ENCODE measurements around the gene SOX5.

The SOX5 gene

DNA sequence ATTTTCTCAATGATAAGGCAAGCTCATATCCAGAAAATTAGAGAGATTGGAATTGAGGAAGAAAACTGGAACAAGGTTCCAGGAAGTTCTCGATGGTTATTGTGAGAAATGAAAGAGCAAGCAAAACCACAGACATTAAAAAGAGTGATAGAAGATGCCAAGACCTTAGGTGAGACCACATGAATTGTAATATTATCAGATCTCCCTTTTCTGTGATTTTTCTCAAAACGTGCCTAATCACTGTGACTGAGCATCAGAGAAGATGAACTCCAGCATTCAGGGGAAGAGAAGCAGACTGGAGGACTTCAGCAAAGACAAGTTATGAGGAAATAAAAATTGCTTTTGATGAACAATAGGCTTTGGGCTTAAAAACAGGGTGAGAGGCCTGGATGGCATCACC lies 278.8 kb downstream of the SOX5 start:
- no peak for DNase-seq

- no peak for DNase-seq
These were observed 279.8 kb downstream of the SOX5 start for GRCh38 chr12:23669691-23670090.

DNA sequence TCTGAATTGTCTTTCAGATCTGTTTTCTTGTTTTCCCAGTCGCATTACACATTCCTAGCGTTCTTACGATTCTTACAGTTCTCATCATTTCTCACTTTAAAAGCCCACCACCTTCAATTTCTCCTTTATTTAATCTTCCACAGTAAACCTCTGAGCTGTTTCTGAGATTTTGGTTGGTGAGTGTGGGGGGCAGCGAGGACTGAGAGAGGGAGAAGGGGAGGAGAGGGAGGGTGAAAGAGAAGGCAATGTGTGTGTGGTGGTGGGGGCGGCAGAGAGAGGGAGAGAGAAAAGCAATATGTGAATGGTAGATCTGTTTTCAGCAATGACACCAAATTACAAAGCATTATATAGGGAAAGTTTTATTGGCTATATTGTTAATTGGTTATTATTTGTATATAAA lies 282.6 kb downstream of the SOX5 start:
- DNase-seq, result no peak

- no peak for DNase-seq
These were observed 286.5 kb downstream of the SOX5 start for GRCh38 chr12:23662966-23663365.

DNA sequence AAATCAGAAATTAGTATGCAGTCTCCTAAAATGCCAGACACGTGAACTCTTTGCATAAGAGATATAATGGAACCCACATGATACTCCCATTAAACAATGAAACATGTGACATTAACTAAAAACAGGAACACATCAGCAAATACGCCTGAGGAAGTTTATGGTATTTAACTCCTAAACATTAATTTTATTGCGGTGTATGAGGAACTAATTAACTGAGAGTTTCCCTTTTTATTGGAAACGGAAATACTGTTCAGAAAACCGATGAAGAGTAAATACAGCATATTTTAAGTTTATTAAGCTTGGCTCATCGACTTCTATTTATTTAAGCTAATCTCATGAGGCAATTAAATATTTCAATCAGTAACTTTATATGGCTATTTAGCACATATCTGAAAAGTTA lies 290.3 kb downstream of the SOX5 start:
- no peak for DNase-seq

- DNase-seq, result no peak
These were observed 291.9 kb downstream of the SOX5 start for GRCh38 chr12:23657598-23657997.

DNA sequence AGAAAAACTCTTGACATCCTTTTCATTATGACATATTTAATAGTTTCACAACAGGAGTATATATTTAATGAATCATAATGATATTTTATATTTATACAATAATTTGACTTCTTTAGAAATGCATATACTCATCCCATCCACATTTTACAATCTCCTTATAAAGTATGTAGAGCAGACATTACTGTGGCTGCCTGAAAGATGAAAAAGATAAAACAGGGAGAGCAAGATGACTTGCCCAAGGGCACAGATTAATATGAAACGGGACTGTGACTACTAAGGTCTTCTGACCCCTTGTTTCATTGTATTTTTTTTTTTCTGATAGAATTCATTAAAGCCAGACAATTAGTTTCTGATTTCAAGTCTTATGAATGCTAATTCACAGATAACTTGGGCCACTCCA lies 293.6 kb downstream of the SOX5 start:
- DNase-seq, result no peak

GRCh38 chr12:23655112-23655511 lies 294.4 kb downstream of the SOX5 start:
- no peak for DNase-seq

- DNase-seq, result no peak
These were observed 300.9 kb downstream of the SOX5 start for GRCh38 chr12:23648546-23648945.

GRCh38 chr12:23640754-23641153 lies 308.7 kb downstream of the SOX5 start:
- DNase-seq, result no peak

- no peak for DNase-seq
These were observed 315.1 kb downstream of the SOX5 start for GRCh38 chr12:23634344-23634743.

DNA sequence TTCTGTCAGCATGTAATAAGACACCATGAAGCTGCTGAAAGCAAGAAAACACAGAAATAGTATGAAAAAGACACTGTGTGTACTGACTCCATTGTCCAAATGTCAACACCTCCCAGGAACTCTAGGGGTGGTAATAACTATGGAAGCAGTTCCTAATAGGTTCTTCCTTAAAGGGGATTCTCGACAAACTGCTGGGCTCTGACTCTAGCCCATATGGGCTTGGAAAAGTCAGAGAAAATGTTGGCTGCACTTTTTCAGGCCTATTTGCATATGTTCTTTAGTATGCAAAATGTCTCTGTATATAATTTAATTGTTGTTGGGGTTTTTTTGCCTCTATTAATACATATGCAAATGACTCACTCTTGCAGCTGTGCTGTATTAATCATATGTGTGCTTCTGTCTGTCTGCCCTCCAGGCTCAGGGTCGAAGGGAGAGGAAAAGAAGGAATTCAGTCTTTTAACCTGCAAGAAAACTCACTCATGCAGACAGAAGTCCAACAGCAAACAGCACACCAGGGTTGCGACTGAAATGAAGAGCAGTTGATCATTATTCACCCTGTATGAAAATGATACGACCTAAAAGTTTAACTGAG lies 317.6 kb downstream of the SOX5 start:
- no peak for DNase-seq

DNA sequence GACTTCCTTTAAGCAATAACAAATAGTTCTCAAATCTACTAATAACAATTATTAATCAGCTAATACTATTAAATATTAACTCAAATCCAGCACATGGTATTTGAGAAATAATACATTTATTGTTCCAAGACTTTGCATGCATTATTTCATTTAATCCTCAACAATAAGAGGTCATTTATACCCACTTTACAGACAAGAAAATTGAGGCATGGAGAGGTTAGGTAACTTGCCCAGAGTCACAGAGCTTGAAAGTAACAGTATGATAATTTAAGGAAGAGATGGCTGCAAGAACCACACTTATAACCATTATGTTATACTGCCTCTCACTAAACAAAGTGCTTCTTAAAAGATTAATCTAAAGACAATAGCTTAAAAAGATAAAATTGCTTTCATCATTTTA lies 318.9 kb downstream of the SOX5 start:
- DNase-seq, result no peak

- DNase-seq, result no peak
These were observed 320.7 kb downstream of the SOX5 start for GRCh38 chr12:23628806-23629205.

DNA sequence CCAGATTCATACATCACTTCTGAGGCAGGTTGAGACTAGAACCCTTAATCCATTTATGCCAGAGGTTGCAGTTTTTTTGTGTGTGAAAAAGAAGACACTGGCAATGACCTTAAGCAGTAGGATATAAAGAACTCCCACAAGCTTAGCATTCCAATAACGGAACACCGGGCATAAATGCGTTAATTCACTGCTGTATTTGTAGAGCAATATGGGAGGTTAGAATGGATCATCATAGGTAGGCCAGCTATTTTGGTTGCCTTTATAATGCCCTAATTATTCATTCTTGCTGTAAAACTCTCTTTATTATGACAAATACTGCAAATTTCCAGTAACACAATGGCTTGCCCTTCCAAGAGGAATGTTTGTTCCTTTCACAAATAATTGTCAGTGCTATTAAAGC lies 322.7 kb downstream of the SOX5 start:
- no peak for DNase-seq

DNA sequence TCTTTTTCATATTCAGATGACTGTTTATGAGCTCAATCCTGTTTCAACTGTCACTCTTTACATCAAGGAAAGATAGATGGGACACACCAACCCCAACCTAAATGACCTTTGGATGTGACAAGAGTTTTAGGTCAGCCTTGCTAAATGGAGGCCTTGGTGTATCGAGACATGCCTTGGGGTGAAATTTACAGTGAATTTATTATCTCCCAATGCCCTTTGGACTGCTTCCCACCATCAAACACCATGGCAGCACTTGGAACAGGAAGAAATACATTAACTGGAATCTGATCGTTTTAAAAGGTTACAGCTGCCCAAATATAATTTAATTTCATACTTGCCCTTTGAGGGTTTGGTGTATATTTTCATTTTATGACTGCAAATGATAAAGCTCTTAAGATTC lies 327.6 kb downstream of the SOX5 start:
- DNase-seq, result no peak

- DNase-seq, result no peak
These were observed 330.8 kb downstream of the SOX5 start for GRCh38 chr12:23618718-23619117.

- no peak for DNase-seq
These were observed 331.7 kb downstream of the SOX5 start for GRCh38 chr12:23617749-23618148.

DNA sequence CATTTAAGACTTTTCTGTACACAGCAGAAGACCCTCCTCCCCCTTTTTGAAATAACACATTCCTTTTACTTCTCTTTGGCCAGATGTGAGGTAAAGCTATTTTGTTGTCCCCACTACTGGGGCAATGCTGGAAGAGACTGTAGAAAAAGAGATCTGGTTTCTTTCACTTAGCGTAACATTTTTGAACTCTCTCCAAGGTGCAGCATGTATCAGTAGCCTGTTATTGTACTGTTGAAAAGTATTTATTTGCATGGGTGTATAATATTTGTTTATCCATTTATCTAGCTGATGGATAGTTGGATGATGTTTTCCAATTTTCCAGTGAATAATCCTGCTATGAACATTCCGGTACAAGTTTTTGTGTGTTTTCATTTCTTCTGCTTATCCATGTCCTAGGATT lies 335.2 kb downstream of the SOX5 start:
- no peak for DNase-seq

- DNase-seq, result no peak
These were observed 338.1 kb downstream of the SOX5 start for GRCh38 chr12:23611320-23611719.

GRCh38 chr12:23600919-23601318 lies 348.6 kb downstream of the SOX5 start:
- no peak for DNase-seq

- no peak for DNase-seq
These were observed 352.9 kb downstream of the SOX5 start for GRCh38 chr12:23596568-23596967.

- no peak for DNase-seq
These were observed 361.5 kb downstream of the SOX5 start for GRCh38 chr12:23587833-23588559.

DNA sequence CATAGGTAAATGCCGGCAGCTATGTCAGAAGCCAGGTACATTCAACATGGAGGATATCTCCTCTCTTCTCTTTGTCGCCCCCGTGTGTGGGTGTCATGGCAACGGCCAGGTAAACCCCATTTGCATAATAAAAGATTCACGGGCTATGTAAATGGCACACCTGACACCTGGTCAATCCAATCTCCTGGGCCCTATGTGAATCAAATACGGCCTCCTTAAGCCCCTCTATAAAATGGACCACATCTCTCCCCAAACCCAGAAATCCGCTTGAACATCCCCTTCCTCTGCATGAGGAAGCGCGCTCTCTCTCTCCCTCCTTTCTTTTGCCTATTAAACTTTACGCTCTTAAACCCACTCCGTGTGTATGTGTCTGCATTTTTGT lies 363.7 kb downstream of the SOX5 start:
- DNase-seq, result no peak

GRCh38 chr12:23585156-23585781 lies 364.2 kb downstream of the SOX5 start:
- DNase-seq, result no peak
